Stimulated activated naive CD4-positive, alpha-beta T cell treated with Interleukin-2 at 50 U/mL for 16 hours (primary cell): ENCODE measurements around the gene MPZL1.
"Not testable (repeated sequence)": the region's sequence is repeated elsewhere in the genome, so short reads cannot be mapped to it uniquely, and the experiment has no call there.

ENCODE experiments used
- DNase-seq: peaks from one replicate; lab custom pipeline; 2025; lab: John Stamatoyannopoulos, UW

The MPZL1 gene

DNA sequence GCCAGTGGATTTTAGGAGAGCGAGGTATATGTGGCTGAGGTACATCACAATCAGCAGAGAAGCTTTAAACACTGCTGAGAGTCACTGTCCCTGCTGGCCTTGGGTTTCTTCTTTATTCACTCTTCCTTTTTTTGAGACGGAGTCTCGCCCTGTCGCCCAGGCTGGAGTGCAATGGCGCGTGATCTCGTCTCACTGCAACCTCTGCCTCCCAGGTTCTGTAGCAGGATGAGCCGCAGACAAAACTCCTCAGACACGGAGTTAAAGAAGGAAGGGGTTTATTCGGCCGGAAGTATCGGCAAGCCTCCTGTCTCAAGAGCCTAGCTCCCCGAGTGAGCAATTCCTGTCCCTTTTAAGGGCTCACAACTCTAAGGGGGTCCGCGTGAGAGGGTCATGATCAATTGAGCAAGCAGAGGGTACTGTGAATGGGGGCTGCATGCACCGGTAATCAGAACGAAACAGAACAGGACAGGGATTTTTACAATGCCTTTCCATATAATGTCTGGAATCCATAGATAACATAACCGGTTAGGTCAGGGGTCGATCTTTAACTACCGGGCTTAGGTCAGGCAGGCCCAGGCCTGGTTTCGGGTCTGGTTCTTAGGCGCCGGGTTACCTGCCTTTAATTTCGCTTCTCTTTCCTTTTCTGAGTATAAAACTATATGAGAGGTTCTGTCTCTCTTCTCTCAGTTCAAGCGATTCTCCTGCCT is 1.9 kb upstream of the MPZL1 start:
- not testable (repeated sequence) for DNase-seq

DNA sequence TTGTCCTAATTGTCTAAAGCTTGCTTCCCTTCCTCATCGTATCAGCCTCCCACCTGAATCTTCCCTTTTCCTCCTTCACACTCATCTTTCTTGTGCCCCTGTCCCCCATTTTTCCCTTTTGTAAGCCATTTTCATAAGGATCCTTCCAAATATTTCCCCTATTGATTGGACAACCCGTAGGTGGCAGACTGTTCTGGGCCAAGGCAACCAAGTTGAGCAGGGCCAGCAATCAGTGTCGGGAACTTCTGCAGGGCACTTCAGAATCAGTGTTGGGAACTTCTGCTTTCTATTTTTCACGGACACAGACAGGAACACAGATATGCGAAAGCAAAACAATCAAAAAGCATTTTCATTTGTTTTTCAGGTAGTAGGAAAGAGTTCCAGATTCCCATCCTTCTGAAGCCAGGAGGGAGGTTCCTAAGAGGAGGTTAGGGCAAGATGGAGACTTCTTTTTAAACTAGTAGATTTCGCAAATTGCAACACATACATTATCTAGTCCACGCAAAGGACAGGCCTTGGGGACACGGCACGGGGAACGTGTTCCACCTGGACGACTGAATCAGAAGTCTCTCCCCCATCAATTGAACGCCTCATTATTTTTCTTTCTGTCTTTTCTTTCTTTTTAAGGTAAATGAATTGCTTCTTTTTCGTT is 691 bp upstream of the MPZL1 start:
- no peak for DNase-seq

DNA sequence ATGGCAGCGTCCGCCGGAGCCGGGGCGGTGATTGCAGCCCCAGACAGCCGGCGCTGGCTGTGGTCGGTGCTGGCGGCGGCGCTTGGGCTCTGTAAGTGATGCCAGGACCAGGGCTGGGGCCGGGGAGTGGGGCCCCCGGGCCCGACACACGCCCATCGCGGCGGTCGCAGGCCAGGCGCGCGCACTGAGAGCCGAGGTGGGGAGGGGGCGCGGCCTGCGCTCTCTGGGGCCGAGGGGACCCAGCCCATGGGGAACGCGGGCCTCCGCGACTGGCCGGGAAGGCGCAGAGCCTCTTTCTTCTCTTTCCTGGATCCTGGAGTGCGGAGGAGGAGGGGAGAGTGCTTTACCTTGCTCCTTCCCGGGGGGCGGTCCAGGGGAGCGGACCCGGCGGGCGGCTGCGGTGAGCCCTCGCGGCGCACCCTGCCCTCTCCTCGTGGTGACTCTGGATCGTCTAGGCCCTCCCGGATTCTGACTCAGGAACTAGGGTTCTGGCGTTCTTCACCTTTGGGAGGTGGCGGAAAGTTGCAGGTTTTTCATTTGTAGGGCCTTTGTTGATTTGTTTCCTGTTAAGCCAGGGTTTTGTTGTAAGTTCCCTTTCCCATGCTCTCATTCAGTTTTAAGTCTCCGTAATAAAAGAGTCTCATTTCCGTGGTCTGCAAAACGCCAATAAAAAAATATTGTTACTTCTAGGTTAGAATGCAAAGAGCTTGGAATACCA is 529 bp downstream of the MPZL1 start:
- peak; percentile 26 for DNase-seq

DNA sequence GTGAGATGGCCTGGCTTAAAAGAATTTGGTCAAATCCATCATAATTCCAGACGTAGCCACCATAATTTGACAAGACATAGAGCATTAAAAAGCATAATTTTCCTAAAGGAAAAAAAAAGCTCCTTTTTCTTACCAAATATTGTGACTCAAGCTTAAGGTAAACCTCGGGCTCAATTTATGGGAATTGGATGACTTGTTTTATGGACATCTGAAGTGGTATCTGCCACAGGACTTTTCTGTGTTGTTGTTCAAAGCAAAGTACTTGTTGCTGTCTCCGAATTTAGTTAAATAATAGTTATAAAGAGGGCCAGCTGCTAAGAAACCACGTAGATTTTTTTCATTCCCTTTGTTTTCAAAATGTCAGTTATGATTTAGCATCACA is 1.1 kb downstream of the MPZL1 start:
- DNase-seq, result no peak

DNA sequence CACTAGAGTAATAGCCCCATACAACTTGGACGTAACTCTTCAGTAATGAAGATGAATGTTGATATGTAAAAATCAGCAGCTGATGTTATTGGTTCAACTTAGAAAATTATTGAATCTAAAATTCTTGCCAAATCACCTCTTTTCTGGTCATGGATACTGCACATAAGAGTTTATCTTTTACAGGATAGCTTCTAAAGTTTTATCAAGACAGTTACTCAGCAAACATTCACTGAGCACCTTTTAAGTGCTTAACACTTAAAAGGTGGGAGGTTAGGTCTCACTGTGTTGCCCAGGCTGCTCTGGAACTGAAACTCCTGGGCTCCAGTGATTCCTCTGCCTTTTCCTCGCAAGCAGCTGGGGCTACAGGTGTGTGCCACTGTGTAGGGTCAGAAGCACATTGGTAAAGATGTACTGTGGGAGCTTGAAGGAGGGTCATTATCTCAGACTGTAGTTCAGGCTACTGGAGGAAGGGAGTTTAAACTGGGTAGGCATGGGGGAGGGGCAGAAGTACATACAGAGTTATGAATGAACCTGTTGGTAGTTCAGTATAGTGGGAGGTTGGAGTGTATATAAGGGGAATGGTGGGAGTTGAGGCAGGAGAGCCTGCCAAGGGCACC is 2.0 kb downstream of the MPZL1 start:
- DNase-seq, result no peak

DNA sequence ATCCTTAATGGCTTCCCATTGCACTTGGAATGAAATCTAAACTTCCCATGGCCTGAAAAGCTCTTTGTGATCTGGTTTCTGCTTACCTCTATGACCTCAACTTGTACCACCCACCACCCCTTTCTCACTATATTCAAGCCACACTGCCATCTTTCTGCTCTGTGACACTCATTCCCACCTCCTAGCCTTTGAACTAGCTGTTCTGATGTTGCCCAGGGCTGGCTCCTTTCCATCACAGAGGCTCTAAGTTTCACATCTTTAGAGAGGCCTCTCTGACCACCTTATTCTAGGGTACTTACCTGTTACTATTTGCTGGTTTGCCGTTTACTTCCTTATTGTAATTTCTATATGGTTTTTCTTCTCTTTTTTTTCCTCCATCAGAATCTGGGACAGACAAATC is 4.2 kb downstream of the MPZL1 start:
- DNase-seq, result no peak

DNA sequence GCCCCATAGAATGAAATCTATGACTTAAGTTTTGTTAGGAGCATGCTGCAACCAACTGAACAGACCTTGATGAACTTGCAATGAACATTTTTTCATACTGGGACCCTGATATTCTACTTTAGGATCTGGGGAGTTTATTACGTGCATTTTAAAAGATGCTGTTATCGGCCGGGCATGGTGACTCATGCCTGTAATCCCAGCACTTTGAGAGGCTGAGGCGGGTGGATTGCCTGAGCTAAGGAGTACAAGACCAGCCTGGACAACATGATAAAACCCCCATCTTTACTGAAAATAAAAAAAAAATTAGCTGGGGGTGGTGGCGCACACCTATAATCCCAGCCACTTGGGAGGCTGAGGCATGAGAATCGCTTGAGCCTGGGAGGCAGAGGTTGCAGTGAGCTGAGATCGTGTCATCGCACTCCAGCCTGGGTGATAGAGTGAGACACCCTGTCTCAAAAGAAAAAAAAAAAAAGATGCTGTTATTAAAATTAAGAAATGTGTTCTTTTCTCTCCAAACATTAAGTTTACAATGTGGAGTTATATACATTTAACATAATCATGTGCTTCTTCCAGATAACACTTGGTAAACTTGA is 7.1 kb downstream of the MPZL1 start:
- DNase-seq, result no peak

DNA sequence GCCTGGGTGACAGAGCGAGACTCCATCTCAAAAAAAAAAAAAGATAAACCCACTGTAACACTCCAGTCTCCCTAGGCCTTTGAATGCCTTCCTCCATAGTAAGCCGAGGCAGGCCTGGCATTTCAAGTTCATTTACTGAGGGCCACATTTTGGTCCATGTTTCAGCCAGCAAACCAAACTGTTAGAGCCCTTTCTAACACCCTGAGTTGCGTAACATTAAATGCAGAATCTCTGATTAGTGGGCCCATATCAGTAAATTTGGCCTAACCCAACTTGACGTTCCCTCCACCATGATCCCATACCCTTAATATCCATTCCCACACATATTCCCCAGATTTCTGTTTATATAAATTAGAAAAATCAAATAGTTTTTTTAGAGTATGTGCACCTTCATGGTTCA is 12.4 kb downstream of the MPZL1 start:
- DNase-seq, result no peak

DNA sequence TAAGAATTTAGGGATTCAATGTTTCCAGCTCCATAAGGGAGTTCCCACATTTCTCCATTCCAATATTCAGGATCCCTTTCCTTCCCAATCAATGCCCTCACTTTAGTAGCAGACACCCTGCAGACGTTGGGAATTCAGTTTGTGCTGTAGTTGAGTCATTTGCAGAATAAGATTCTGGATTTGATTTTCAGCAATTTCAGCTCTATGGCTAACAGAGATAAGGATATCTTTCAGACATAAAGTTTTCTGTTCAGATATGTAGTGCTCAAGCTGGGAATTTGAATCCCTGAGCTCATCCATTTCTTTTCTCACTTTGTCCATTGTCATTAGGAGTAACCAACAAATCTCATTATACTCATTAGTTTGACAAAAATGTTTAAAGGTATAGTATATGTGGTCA is 13.1 kb downstream of the MPZL1 start:
- DNase-seq, result no peak

DNA sequence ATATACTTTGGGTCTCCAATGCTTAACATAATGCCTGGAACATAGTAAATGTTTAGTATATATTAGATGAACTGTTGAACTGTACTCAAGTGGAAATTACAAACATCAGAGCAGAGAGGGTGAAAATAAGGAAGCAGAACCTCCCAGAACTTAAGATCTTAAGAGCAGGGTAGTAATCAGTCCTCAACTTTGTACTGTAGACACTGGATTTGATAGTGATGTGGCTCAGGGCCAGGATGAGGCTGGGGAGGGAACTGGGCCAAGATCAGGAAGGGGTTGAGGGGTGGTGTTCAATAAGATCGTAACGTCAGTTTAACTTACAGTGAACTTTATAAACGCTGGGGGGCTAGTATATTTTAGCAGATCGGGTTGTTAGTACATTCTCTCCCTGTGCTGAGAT is 15.4 kb downstream of the MPZL1 start:
- no peak for DNase-seq

DNA sequence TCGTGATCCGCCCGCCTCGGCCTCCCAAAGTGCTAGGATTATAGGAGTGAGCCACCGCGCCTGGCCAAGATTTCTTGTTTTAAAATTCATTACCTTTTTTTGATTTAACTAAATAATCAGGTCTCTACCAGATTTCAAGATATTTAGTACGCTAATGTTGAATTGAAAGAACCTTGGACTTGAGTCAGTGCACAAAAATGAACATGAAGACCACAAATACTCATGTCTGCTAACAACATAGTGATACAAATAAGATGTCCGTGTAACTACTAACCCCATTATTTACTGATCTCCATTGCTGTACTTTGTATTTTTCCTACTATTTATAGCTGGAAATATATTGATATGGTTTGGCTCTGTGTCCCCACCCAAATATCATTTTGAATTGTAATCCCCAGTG is 16.4 kb downstream of the MPZL1 start:
- no peak for DNase-seq

DNA sequence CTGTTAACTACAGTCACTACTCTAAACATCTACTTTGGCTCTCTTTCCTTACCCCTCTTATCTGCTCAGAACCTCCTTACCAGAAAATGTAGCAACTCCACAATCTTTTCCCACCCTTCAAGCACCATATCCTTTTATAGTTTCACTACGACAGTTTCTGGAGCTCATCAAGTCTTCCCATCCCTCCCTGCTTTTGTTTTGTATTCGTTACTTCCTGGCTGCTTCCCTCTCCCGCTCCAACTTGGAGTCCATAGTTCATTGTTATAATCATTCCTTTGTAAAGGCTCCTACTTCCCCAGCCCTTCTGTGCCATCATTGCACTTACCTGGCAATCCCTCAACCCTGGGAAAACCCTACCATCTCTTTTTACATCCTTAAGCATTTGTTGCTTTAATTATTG is 18.0 kb downstream of the MPZL1 start:
- no peak for DNase-seq

DNA sequence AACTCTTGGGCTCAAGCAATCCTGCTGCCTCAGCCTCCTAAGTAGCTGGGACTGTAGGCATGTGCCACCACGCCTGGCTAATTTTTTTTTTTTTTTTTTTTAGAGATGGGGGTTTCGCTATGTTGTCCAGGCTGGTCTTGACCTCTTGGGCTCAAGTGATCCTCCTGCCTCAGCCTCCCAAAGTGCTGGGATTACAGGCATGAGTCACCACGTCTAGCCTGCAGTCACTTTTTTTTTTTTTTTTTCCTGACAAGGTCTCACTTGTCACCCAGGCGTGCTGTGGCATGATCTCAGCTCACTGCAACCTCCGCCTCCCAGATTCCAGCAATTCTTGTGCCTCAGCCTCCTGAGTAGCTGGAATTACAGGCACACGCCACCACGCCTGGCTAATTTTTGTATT is 19.3 kb downstream of the MPZL1 start:
- not testable (repeated sequence) for DNase-seq

DNA sequence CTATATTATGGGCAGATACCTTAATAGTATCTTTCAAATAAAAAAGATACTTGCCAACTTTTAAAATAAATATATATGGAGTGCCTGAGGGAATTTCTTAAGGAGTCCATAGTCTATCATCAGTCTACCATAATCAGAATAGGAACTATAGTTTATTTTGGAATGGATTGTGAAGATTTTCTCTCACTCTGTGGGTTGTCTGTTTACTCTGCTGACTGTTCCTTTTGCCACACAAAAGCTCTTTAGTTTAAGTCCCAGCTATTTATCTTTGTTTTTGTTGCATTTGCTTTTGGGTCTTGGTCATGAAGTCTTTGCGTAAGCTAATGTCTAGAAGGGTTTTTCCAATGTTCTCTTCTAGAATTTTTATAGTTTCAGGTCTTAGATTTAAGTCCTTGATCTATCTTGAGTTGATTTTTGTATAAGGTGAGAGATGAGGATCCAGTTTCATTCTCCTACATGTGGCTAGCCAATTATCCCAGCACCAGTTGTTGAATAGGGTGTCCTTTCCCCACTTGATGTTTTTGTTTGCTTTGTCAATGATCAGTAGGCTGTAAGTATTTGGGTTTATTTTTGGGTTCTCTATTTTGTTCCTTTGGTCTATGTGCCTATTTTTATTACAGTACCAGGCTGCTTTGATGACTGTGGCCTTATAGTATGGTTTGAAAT is 20.7 kb downstream of the MPZL1 start:
- DNase-seq, result not testable (repeated sequence)

DNA sequence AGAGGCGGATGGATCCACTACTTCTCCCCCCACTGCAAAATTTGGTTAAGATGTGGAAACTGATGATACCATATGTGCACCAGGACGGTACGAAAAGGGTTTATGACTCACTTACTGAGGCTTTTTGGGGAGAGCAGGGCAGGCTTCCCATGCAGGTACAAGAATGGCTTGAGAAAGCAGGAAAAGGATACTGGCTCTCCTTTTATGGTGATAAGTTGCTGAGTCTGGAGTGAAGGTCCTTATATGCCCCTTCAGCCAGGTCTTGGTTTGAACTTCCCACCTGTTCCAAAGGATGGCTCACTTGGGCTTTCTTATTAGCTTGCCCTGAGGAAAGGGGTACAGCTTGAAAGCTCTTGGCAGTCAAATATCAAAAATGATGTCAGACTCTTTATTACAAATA is 23.1 kb downstream of the MPZL1 start:
- DNase-seq, result no peak

DNA sequence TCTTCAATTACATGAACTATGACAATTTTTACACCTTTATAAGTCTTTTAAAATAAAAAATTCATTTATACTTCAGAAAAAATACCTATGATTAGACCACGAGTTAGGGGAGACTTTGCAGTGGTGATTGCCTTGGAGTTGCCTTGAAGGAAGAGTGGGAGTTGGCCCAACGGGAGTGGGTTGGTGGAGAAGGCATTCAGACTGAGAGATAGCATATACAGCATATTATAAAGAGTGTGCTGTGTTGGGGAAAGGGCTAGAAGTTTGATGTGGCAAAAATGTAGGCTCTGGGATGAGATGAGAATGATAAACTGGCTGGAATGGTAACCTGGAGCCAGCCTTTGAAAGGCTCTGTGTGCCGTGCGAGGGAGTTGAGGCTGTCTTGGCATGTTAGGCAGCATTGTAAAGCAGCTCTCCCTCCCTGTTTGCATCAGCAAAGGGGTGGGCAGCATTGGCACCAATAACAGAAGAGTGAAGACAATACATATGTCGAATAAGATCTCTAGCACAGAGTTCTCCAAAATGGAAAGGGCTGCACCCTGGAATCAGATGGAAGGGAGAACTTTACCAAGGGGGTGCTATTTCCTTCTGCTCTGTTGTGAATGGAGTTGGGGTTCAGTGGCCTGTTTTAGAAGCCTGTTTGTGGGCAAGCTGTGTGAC is 24.4 kb downstream of the MPZL1 start:
- no peak for DNase-seq

DNA sequence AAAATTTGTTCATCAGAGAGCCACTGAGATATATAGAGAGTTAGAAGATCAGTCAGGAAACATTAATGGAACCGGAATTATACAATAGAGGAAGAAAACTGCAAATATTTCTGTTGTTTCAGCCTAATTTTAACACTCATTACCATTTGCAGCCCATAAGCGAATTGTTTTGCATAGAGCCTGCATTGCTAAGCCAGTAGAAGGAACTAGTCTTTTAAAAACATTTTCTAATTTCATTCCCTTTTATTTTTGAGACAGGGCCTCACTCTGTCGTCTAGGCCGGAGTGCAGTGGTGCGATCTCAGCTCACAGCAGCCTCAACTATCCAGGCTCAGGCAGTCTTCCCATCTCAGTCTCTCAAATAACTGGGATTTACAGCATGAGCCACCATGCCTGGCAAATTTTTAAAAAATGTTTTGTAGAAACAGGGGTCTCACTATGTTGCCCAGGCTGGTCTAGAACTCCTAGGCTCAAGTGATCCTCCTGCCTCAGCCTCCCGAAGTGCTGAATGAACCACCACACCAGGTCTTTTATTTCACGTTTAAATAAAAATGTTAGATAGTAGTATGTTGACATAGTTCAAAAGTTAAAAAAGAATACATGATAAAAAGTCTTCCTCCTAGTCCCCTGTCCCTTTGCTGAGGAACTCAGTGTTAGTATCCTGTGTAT is 25.3 kb downstream of the MPZL1 start:
- DNase-seq, result no peak

DNA sequence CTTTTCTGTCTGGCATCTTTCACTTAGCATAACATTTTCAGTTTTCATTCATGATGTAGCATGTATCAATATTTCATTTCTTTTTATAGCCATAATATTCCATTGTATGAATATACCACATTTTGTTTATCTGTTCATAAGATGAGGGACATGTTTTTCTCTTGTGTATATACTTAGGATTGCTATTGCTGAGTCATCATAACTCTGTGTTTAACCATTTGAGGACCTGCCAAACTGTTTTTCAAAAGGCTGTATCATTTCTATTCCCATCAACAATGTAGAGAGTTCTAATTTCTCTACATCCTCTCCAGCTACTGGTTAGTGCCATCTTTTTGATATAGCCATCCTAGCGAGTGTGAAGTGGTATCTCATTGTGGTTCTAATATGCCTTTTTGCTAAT is 26.2 kb downstream of the MPZL1 start:
- no peak for DNase-seq

DNA sequence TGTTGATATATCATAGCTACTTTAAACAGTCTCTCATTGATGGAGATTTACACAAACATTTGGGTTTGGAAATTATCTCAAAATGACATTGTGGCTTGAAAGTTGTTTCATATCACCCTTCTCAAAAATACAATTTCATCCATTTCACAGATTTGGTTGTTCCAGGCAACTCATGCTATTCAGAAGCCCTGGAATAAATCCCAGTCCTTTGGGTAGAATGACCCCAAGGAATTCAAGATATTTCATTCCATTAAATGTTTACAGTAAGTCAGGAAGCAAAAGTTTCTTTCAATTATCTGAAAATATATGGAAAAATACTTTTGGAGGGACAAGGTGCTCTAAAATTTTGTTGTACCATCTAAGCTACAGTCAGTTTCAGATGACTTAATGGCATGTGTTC is 27.1 kb downstream of the MPZL1 start:
- no peak for DNase-seq

DNA sequence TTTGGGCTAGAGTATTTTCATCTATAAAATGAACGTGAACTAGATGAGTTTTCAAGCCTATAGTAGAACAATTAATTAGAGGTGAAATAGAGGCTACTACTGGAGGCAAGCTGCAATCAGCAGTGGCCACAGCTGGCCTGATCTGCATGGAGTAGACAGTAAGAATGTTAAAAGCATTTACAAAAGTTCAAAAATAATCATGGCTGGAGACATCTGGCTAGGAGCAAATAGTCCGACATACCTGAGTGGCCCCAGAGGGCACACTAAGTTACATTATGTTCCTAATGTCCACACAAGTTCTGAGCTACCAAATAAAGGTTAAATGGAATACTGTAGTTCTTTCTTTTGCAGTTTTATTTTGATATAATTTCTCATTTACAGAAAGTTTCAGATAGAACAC is 28.0 kb downstream of the MPZL1 start:
- no peak for DNase-seq

DNA sequence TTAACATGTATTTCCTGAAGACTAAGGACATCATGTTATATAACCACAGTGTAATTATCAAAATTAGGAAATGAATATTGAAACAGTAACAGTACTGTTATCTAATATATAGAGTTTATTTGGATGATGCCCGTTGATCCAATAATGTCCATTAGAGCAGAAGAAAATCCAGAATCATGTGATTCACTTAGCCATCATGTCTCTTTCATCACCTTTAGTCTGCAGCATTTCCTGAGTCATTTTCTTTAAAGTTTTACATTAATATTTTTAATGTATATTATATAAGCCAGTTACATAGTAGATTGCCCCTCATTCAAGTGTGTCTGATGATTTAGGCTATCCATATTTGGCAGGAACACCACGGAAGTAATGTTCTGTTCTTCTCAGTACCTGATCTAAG is 28.9 kb downstream of the MPZL1 start:
- no peak for DNase-seq
